IMR-90 (cell line): ENCODE data around the gene GLG1. TPM values are rescaled to one million over a fixed set of nuclear protein-coding genes. Genes with fewer than 3 reads are reported as not detected.

Source experiments
- ATAC-seq: fragments of 200-7000 bp; cut with Tn5 transposase; 2 replicates; pipeline ENCODE4 v1.9.1; 2020; ENCODE audit warnings: low read depth, mild to moderate bottlenecking, moderate library complexity
- BruUV-seq: library from RNA; stranded (reverse); fragments of 400-500 nt; replicated peaks from 2 replicates; lab custom pipeline; 2021; lab: Mats Ljungman, UMichigan
- CTCF ChIA-PET: fragments of 300-600 bp; formaldehyde crosslinking; extraction: SDS; loops from one replicate; lab custom pipeline; 2021; ENCODE audit warnings: antibody characterized with exemption; lab: Yijun Ruan, JAX
- POLR2A ChIA-PET: fragments of 300-600 bp; sonication (Branson Sonifier 250); formaldehyde crosslinking; loops from one replicate; lab custom pipeline; 2022; ENCODE audit warnings: antibody characterized with exemption; ENCODE audit not compliant: unreplicated experiment; lab: Charles Lee
- DNase-seq: peaks from one replicate; pipeline ENCODE4 v3.0.0; 2013
- H2AFZ ChIP-seq: replicated peaks from 2 replicates; pipeline ENCODE3; 2013; ENCODE audit warnings: low read length, mild to moderate bottlenecking; ENCODE audit not compliant: poor library complexity
- H2AK5ac ChIP-seq: 2 replicates; pipeline ENCODE4 v1.6.1; 2013; ENCODE audit warnings: low read depth, low read length, inconsistent platforms
- H2AK9ac ChIP-seq: replicated peaks from 2 replicates; pipeline ENCODE3; 2013; ENCODE audit warnings: mild to moderate bottlenecking, low read depth, low read length, moderate library complexity; ENCODE audit not compliant: poor library complexity
- H2BK120ac ChIP-seq: 2 replicates; pipeline ENCODE4 v1.6.1; 2013; ENCODE audit warnings: low read depth, low read length, inconsistent platforms
- H2BK15ac ChIP-seq: 3 replicates; pipeline ENCODE4 v1.6.1; 2013; ENCODE audit warnings: low read depth, low read length, inconsistent platforms
- H2BK20ac ChIP-seq: 2 replicates; pipeline ENCODE4 v1.6.1; 2013; ENCODE audit warnings: low read depth, mild to moderate bottlenecking, inconsistent platforms, low read length, moderate library complexity
- H2BK5ac ChIP-seq: 2 replicates; pipeline ENCODE4 v1.6.1; 2013; ENCODE audit warnings: mild to moderate bottlenecking, low read depth, low read length, inconsistent platforms; ENCODE audit not compliant: poor library complexity, severe bottlenecking
- H3K14ac ChIP-seq: replicated peaks from 2 replicates; pipeline ENCODE4 v1.6.1; 2013; ENCODE audit warnings: low read depth, low read length, inconsistent platforms
- H3K18ac ChIP-seq: 2 replicates; pipeline ENCODE4 v1.6.1; 2013; ENCODE audit warnings: low read depth, low read length, control low read depth
- H3K23ac ChIP-seq: 2 replicates; pipeline ENCODE4 v1.6.1; 2013; ENCODE audit warnings: low read depth, low read length, inconsistent platforms
- H3K27ac ChIP-seq: 2 replicates; pipeline ENCODE4 v1.5.1; 2013; ENCODE audit warnings: mild to moderate bottlenecking, control low read depth, low read length; ENCODE audit not compliant: insufficient read depth
- H3K27me3 ChIP-seq: 2 replicates; pipeline ENCODE4 v1.6.1; 2013; ENCODE audit warnings: low read length; ENCODE audit not compliant: control insufficient read depth, insufficient read depth
- H3K36me3 ChIP-seq: 2 replicates; pipeline ENCODE4 v1.6.1; 2013; ENCODE audit warnings: low read length, mixed read lengths; ENCODE audit not compliant: control insufficient read depth, insufficient read depth
- H3K4ac ChIP-seq: 2 replicates; pipeline ENCODE4 v1.6.1; 2013; ENCODE audit warnings: low read depth, low read length, inconsistent platforms
- H3K4me1 ChIP-seq: 2 replicates; pipeline ENCODE4 v1.6.1; 2013; ENCODE audit warnings: low read length, mixed read lengths; ENCODE audit not compliant: control insufficient read depth, insufficient read depth
- H3K4me2 ChIP-seq: 2 replicates; pipeline ENCODE4 v1.6.1; 2013; ENCODE audit warnings: low read depth, mild to moderate bottlenecking, control low read depth, low read length, moderate library complexity
- H3K4me3 ChIP-seq: 2 replicates; pipeline ENCODE4 v1.5.1; 2013; ENCODE audit warnings: low read depth, mild to moderate bottlenecking, control low read depth, low read length, moderate library complexity; ENCODE audit not compliant: insufficient read depth
- H3K56ac ChIP-seq: 2 replicates; pipeline ENCODE4 v1.6.1; 2013; ENCODE audit warnings: low read length, inconsistent platforms; ENCODE audit not compliant: insufficient read depth; ENCODE audit errors: extremely low read depth
- H3K79me1 ChIP-seq, 2 experiments: 2 replicates each; pipeline ENCODE4 v1.6.1; 2013; ENCODE audit warnings: low read length in 2 of 2, inconsistent platforms in 1 of 2, low read depth in 1 of 2
- H3K9ac ChIP-seq: 2 replicates; pipeline ENCODE4 v1.6.1; 2013; ENCODE audit warnings: low read depth, low read length, control low read depth
- H3K9me1 ChIP-seq: 2 replicates; pipeline ENCODE4 v1.6.1; 2013; ENCODE audit warnings: low read length, inconsistent platforms; ENCODE audit not compliant: insufficient read depth
- H3K9me3 ChIP-seq: 2 replicates; pipeline ENCODE4 v1.6.1; 2013; ENCODE audit warnings: low read length; ENCODE audit not compliant: control insufficient read depth, insufficient read depth
- H4K20me1 ChIP-seq: 2 replicates; pipeline ENCODE4 v1.6.1; 2013; ENCODE audit warnings: low read length, inconsistent platforms; ENCODE audit not compliant: insufficient read depth
- H4K5ac ChIP-seq: 2 replicates; pipeline ENCODE4 v1.6.1; 2013; ENCODE audit warnings: mild to moderate bottlenecking, low read depth, low read length, control low read depth
- H4K8ac ChIP-seq, 2 experiments: 2 replicates each; pipeline ENCODE4 v1.6.1; 2013; ENCODE audit warnings: low read depth in 2 of 2, low read length in 2 of 2, control low read depth in 1 of 2, inconsistent platforms in 1 of 2
- H4K91ac ChIP-seq: 2 replicates; pipeline ENCODE4 v1.6.1; 2013; ENCODE audit warnings: low read depth, low read length, inconsistent platforms; ENCODE audit not compliant: insufficient read depth
- CEBPB ChIP-seq: IDR thresholded peaks from 2 replicates; pipeline ENCODE4 v1.6.1; 2012; ENCODE audit warnings: low read depth, low read length, improper control_type of control experiment
- CHD1 ChIP-seq: IDR thresholded peaks from 2 replicates; pipeline ENCODE4 v1.6.1; 2012; ENCODE audit warnings: low read depth, low read length, improper control_type of control experiment
- ELK1 ChIP-seq: fragments of 150-350 bp; IDR thresholded peaks from 2 replicates; pipeline ENCODE4 v1.6.1; 2016; ENCODE audit warnings: low read depth, mild to moderate bottlenecking, low read length, moderate library complexity, borderline replicate concordance
- MAFK ChIP-seq: IDR thresholded peaks from 2 replicates; pipeline ENCODE4 v1.6.1; 2012; ENCODE audit warnings: low read depth, low read length, improper control_type of control experiment
- NFE2L2 ChIP-seq: fragments of 150-350 bp; IDR thresholded peaks from 2 replicates; pipeline ENCODE4 v1.6.1; 2016; ENCODE audit warnings: low read depth, mild to moderate bottlenecking, low read length
- RFX5 ChIP-seq: IDR thresholded peaks from 2 replicates; pipeline ENCODE4 v1.8.0; 2012; ENCODE audit warnings: low read depth, mild to moderate bottlenecking, low read length, moderate library complexity
- SMC3 ChIP-seq: fragments of 150-350 bp; IDR thresholded peaks from 2 replicates; pipeline ENCODE4 v1.6.1; 2016; ENCODE audit warnings: low read depth, mild to moderate bottlenecking, antibody characterized with exemption, low read length, moderate library complexity
- USF2 ChIP-seq: fragments of 150-350 bp; IDR thresholded peaks from 2 replicates; pipeline ENCODE4 v1.6.1; 2017; ENCODE audit warnings: mild to moderate bottlenecking, antibody characterized with exemption, low read length, low read depth
- WGBS, 2 experiments: methylation state at CpG; one replicate each; pipeline versions ENCODE4 v1.1.5 to v1.1.7; 2013; ENCODE audit warnings: missing lambda C conversion rate in 2 of 2; ENCODE audit not compliant: insufficient read length in 1 of 2; ENCODE audit errors: extremely low coverage in 2 of 2; 5-methylcytosine and 5-hydroxymethylcytosine counted together
- dilution Hi-C: fragments of 300-500 bp; cut with HindIII; formaldehyde crosslinking; loops from one replicate; pipeline ENCODE4 v1.14.3; 2018; ENCODE audit warnings: low sequenced_read_pairs; ENCODE audit not compliant: unreplicated experiment
- in situ Hi-C: fragments of 300-500 bp; cut with MboI; formaldehyde crosslinking; loops from 3 replicates; pipeline ENCODE4 v1.14.3; 2019; ENCODE audit warnings: low sequenced_read_pairs, inconsistent platforms, mixed read lengths
- intact Hi-C: fragments of 100-400 bp; cut with micrococcal nuclease; formaldehyde crosslinking; loops from 2 replicates; pipeline ENCODE4 v1.10.0; 2022
- polyA plus RNA-seq, 3 experiments: library from polyadenylated mRNA; depleted of rRNA; stranded (reverse); fragments of >200 nt; gene quantifications; 2 replicates each; pipeline ENCODE4 v1.2.3, GENCODE V29; 2012; ENCODE audit warnings: low replicate concordance in 1 of 3
- total RNA-seq: library from RNA; depleted of rRNA; stranded (reverse); fragments of >200 nt; gene quantifications from 2 replicates; pipeline ENCODE4 v1.2.3, GENCODE V29; 2012

The GLG1 gene
- total and polyA plus RNA-seq, 2 of the 4 experiments (the other 2 are of a cell fraction), result 91.0 to 107 TPM

- TF ChIP-seq CHD1 (no peak), RFX5 (no peak)
These were observed 126.5 kb downstream of the GLG1 start (continued) for GRCh38 chr16:74480150-74481029.

GRCh38 chr16:74477226-74477625, 129.7 kb downstream of the GLG1 start:
- no peaks in the 10 kb centered on the region for H3K4me1 ChIP-seq
- no peaks in the 10 kb centered on the region for H3K9me3 ChIP-seq
- no peak overlapping the region for H2BK5ac ChIP-seq
- H3K36me3 ChIP-seq, result peaks cover 22% of the 10 kb centered on the region
- H4K8ac ChIP-seq, result no peak overlapping the region
- BruUV-seq, result no TSS peak
- H2AFZ ChIP-seq, result no peak overlapping the region
- peaks cover 2 to 11% of the 10 kb centered on the region in 2 experiments; a peak in 3 of 4 replicates for H3K79me1 ChIP-seq
- no peaks in the 10 kb centered on the region for H3K9me1 ChIP-seq
- CTCF ChIA-PET, result no interaction called here
- no peak overlapping the region for H2AK5ac ChIP-seq
- no CpG with 5 or more reads among the region's 4 CpGs for WGBS, 2 experiments
- no peak overlapping the region for H3K56ac ChIP-seq
- H3K18ac ChIP-seq, result no peak overlapping the region
- TF ChIP-seq CEBPB (no peak), USF2 (no peak), ELK1 (no peak), SMC3 (no peak), NFE2L2 (no peak), CHD1 (no peak), MAFK (no peak)
- no peak overlapping the region for H4K91ac ChIP-seq
- H3K27me3 ChIP-seq, result no peaks in the 10 kb centered on the region
- dilution Hi-C loops, result no loop called here
- no peak overlapping the region for H4K5ac ChIP-seq
- ATAC-seq (no peak), DNase-seq (no peak)
- POLR2A ChIA-PET, result no interaction called here
- H3K27ac ChIP-seq, result no peak overlapping the region
- intact Hi-C loops, result no loop called here
- H3K4ac ChIP-seq, result no peak overlapping the region
- no peak overlapping the region for H3K14ac ChIP-seq
- H2BK120ac ChIP-seq, result no peak overlapping the region
- H4K20me1 ChIP-seq, result no peaks in the 10 kb centered on the region
- H3K4me2 ChIP-seq, result no peak overlapping the region
- no peak overlapping the region; the same call in 1 of the 2 replicates for H3K23ac ChIP-seq
- in situ Hi-C loops, result no loop called here
- H2AK9ac ChIP-seq, result no peak overlapping the region
- H3K4me3 ChIP-seq, result no peak overlapping the region
- no peak overlapping the region for H2BK15ac ChIP-seq
- no peak overlapping the region for H3K9ac ChIP-seq
- no peak overlapping the region for H2BK20ac ChIP-seq
